Common myeloid progenitor, CD34-positive (primary cell): ENCODE measurements around the gene CDRT15L2. TPM values are rescaled to one million over a fixed set of nuclear protein-coding genes. Genes with fewer than 3 reads are reported as not detected.
"Not testable (repeated sequence)": the region's sequence is repeated elsewhere in the genome, so short reads cannot be mapped to it uniquely, and the experiment has no call there.

Source experiments
- CTCF ChIA-PET: fragments of 350-600 bp; sonication (Branson Sonifier 250); formaldehyde crosslinking; loops from one replicate; lab custom pipeline; 2021; ENCODE audit warnings: antibody characterized with exemption; lab: Charles Lee
- POLR2A ChIA-PET: fragments of 350-600 bp; sonication (Branson Sonifier 250); formaldehyde crosslinking; loops from one replicate; lab custom pipeline; 2021; ENCODE audit warnings: antibody characterized with exemption; lab: Charles Lee
- DNase-seq, 3 donors: peaks; one replicate each; pipeline versions ENCODE4 v3.0.0 to v3.0.0-alpha.2; 2013
- H3K27ac ChIP-seq, 2 experiments: 1 replicate in 1 of 2; 2 replicates in 1 of 2; pipeline ENCODE4 v1.7.0; 2013; ENCODE audit warnings: inconsistent platforms in 2 of 2, low read length in 2 of 2, mild to moderate bottlenecking in 2 of 2, low read depth in 1 of 2, moderate library complexity in 1 of 2; ENCODE audit not compliant: severe bottlenecking in 2 of 2, insufficient read depth in 1 of 2, poor library complexity in 1 of 2
- H3K27me3 ChIP-seq, 5 experiments: replicated peaks in 2 of 5; 1 replicate in 3 of 5; 2 replicates in 2 of 5; pipeline versions ENCODE4 v1.6.1 to v1.7.0; 2013; ENCODE audit warnings: low read length in 4 of 5, mild to moderate bottlenecking in 2 of 5, moderate library complexity in 2 of 5, inconsistent platforms in 1 of 5; ENCODE audit not compliant: insufficient read depth in 5 of 5, control insufficient read depth in 4 of 5
- H3K36me3 ChIP-seq, 4 experiments: 1 replicate in 2 of 4; 2 replicates in 2 of 4; pipeline versions ENCODE4 v1.6.1 to v1.7.0; 2013; ENCODE audit warnings: low read length in 3 of 4, control low read depth in 1 of 4, mild to moderate bottlenecking in 1 of 4; ENCODE audit not compliant: control insufficient read depth in 4 of 4, insufficient read depth in 4 of 4
- H3K4me1 ChIP-seq, 4 experiments: 1 replicate in 3 of 4; 2 replicates in 1 of 4; pipeline versions ENCODE4 v1.6.1 to v1.7.1; 2013; ENCODE audit warnings: low read length in 3 of 4, mild to moderate bottlenecking in 3 of 4, control low read depth in 1 of 4, inconsistent platforms in 1 of 4, moderate library complexity in 1 of 4; ENCODE audit not compliant: control insufficient read depth in 4 of 4, insufficient read depth in 4 of 4; ENCODE audit errors: control extremely low read depth in 1 of 4
- H3K4me3 ChIP-seq, 7 experiments: 1 replicate in 4 of 7; 2 replicates in 3 of 7; pipeline versions ENCODE4 v1.5.1 to v1.7.0; 2013; ENCODE audit warnings: mild to moderate bottlenecking in 7 of 7, low read length in 6 of 7, moderate library complexity in 6 of 7, inconsistent platforms in 2 of 7, low read depth in 2 of 7, control low read depth in 1 of 7; ENCODE audit not compliant: insufficient read depth in 4 of 7, control insufficient read depth in 1 of 7; ENCODE audit errors: extremely low read depth in 1 of 7
- H3K9me3 ChIP-seq, 5 experiments: 1 replicate in 4 of 5; 2 replicates in 1 of 5; pipeline versions ENCODE4 v1.6.1 to v1.7.1; 2013; ENCODE audit warnings: low read length in 4 of 5, mild to moderate bottlenecking in 2 of 5, inconsistent platforms in 1 of 5, low read depth in 1 of 5, moderate library complexity in 1 of 5; ENCODE audit not compliant: control insufficient read depth in 4 of 5, insufficient read depth in 2 of 5; ENCODE audit errors: control extremely low read depth in 1 of 5
- WGBS: methylation state at CpG from one replicate; pipeline ENCODE4 v1.1.5; 2013; ENCODE audit not compliant: insufficient coverage; 5-methylcytosine and 5-hydroxymethylcytosine counted together
- polyA plus RNA-seq: library from polyadenylated mRNA; unstranded; fragments of 120-200 nt; gene quantifications from one replicate; pipeline ENCODE4 v1.2.1, GENCODE V29; 2013

Gene CDRT15L2
- not detected for polyA plus RNA-seq

DNA sequence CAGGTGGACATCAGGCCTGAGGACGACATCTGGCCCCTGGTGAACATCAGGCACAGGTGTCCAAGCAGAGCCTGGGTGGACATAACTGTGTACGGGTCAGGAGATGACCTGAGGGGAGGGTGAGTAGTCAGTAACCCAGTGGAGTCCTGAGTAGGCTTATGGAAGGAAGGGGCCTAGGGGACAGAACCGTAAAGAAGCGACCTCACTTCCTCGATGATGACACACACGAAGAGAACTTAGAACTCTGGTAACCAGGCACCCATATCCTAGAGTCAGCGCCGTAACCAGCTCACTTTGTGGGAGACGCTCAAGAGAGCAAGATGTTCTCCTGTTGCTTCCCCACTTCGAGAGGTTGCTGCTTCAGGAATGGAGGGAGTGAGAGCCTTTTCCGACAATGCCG is at the start of gene CDRT15L2:
Gene CDRT15L2 (plus strand): TSS at position 301 of the 400 bp plus-strand sequence. CDS start 20 bp downstream, at position 321.
- POLR2A ChIA-PET, H3K27ac ChIP-seq, H3K27me3 ChIP-seq, H3K9me3 ChIP-seq, H3K36me3 ChIP-seq, DNase-seq, H3K4me1 ChIP-seq, CTCF ChIA-PET, H3K4me3 ChIP-seq: not testable (repeated sequence)
- 86% methylated on average over 6 of the region's 12 CpGs for WGBS

DNA sequence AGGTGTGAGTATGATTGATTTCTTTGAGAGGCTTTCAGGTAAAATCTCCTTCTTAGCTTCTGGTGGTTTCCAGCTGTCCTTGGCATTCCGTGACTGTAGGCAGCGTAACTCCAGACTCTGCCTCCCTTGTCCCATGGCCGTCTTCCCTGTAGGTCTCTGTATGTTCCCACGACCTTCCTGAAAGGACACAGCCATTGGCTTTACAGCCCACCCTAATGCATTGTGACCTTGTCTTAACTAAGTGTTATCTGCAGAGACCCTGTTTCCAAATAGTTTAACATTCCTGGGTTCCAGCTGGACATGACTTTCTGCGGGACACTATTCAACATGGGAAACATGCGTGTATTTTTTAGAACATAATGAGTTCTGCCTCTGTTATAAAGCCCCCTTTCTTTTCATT is 49.4 kb upstream of the CDRT15L2 start:
- 100% methylated on average over 1 of the region's 6 CpGs for WGBS
- DNase-seq, CTCF ChIA-PET: not testable (repeated sequence)

DNA sequence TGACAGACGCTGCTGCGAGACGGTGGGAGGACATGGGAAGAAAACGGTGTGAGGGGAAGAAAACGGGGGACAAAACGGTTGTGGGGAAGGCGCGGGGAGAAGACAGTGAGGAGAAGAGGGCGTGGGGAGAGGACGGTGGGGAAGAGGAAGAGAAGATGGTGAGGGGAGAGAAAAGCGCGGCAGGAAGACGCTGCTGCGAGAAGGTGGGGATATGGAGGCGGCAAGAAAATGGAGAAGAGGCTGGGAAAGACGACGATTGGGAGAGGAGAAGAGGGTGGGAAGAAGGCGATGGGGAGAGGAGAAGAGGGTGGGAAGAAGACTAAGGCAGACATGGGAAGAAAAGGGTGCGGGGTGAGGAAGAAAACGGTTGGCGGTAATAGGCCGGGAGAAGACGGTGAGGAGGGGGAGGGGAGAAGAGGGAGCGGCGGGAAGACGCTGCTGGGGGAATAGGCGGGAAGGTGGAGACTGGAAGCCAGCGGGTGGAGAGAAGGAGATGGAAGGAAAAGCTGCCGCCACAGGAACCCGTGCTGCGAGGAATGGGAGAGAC is 46.9 kb upstream of the CDRT15L2 start:
- CTCF ChIA-PET, DNase-seq: not testable (repeated sequence)

More for the DNA sequence above, 49.4 kb upstream of the CDRT15L2 start:
- POLR2A ChIA-PET, H3K4me3 ChIP-seq, H3K4me1 ChIP-seq, H3K9me3 ChIP-seq, H3K36me3 ChIP-seq, H3K27ac ChIP-seq, H3K27me3 ChIP-seq: not testable (repeated sequence)

GRCh38 chr17:20533206-20533605 is 46.3 kb upstream of the CDRT15L2 start:
- H3K27ac ChIP-seq, POLR2A ChIA-PET, CTCF ChIA-PET, DNase-seq, H3K36me3 ChIP-seq, H3K9me3 ChIP-seq, H3K4me1 ChIP-seq, H3K27me3 ChIP-seq: not testable (repeated sequence)
- WGBS: 38% methylated on average over 4 of the region's 11 CpGs
- peak overlapping the region in 5 of 7 experiments; percentile 52 to 73 (median 57) for H3K4me3 ChIP-seq

More for the DNA sequence above, 46.9 kb upstream of the CDRT15L2 start:
- POLR2A ChIA-PET, H3K9me3 ChIP-seq, H3K27me3 ChIP-seq, H3K4me1 ChIP-seq, H3K27ac ChIP-seq, H3K36me3 ChIP-seq: not testable (repeated sequence)
- peak overlapping the region in 5 of 7 experiments; percentile 50 to 73 (median 57) for H3K4me3 ChIP-seq
- WGBS: no CpG with 5 or more reads among the region's 31 CpGs

DNA sequence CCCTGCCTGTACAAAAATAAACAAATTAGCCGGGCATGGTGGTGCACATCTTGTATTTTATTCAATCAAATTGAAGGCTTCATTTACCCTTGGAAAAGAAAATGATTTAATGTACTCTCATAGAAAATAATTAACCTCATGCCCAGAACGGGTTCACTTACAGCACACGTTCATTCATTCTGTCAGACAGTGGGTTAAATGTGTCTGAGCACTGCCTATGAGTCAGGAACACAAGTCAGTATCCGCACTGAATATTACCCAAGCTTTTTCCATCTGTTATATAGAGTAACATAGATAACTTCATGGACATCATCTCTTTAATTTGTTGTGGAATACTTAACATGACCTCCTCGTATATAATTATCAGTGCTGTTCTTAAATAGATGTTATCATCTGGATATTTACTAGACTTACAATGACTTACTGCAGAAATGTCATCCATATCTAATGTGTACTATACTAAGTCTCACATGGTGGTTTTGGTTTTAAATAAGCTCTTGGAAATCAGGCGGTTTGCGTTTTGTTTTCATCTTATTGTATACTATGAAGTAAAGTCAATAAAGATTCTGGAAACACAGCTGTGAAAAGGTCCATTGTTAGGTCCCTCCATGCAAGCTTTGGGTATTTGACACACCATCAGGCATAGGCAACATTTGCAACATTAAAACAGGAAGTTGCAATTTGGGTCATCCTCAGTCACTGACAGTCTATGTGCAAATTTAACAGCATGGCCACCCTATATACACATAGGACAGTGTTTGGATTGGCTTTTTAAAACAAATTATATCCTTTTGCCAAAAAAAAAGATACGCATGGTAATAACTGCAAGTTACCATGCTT is 44.6 kb upstream of the CDRT15L2 start:
- H3K27me3 ChIP-seq, H3K4me1 ChIP-seq, H3K36me3 ChIP-seq, CTCF ChIA-PET, H3K27ac ChIP-seq, H3K4me3 ChIP-seq, H3K9me3 ChIP-seq, POLR2A ChIA-PET: not testable (repeated sequence)
- WGBS: no CpG with 5 or more reads among the region's 8 CpGs
- peak in 2 of 3 donors; percentile 11 to 22 for DNase-seq

DNA sequence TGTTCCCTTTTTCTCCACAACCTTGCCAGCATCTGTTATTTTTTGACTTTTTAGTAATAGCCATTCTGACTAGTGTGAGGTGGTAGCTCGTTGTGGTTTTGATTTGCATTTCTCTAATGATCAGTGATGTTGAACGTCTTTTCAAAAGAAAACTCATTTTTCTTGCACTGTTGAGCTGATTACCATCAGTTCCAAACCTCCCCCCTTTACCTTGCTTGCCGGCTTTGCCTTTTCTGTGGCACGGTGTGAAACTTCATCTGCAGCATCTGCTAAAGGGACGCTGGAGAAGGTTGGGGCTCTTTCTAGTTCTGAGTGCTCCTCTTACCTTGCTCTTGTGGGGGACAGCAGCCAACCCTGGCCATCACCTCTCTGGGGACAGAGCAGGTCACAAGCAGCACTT is 39.1 kb upstream of the CDRT15L2 start:
- H3K9me3 ChIP-seq, H3K27ac ChIP-seq, H3K27me3 ChIP-seq, H3K36me3 ChIP-seq, H3K4me1 ChIP-seq, POLR2A ChIA-PET, H3K4me3 ChIP-seq, CTCF ChIA-PET, DNase-seq: not testable (repeated sequence)
- no CpG with 5 or more reads among the region's 5 CpGs for WGBS

GRCh38 chr17:20540865-20541264 is 38.7 kb upstream of the CDRT15L2 start:
- H3K9me3 ChIP-seq, H3K4me3 ChIP-seq, H3K27me3 ChIP-seq, H3K36me3 ChIP-seq, CTCF ChIA-PET, H3K4me1 ChIP-seq, H3K27ac ChIP-seq, POLR2A ChIA-PET: not testable (repeated sequence)
- peak; percentile 14 to 37 (median 18) for DNase-seq
- no CpG with 5 or more reads among the region's 3 CpGs for WGBS
